HG03025 (cell line): ENCODE results near the gene TAS2R1.
"Not testable (repeated sequence)": the region's sequence is repeated elsewhere in the genome, so short reads cannot be mapped to it uniquely, and the experiment has no call there.

Source experiments
- ATAC-seq: cut with Tn5 transposase; IDR thresholded peaks from one replicate; pipeline ENCODE4 v1.9.1; 2021; ENCODE audit warnings: mild to moderate bottlenecking, moderate library complexity; ENCODE audit not compliant: unreplicated experiment, low FRiP score

The TAS2R1 gene

DNA sequence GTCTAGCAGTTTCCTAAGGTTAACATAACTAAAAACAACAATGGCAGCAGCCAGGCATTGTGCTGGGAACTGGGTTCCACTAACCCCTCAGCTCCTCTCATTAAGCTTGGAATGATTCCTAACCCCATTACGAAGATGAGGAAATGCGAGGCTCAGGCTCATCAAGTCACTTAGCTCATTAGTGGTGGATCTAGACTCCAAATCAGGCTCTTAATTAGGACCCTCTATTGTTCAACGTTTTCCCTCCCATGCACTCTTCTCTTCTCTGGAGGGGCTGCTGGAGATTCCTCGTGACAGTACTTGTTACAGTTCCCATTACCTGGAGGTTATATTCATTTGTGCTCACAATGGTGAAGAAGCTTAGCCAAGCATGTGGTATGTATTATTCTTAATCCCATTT is 6.5 kb downstream of the TAS2R1 start:
- no peak for ATAC-seq

GRCh38 chr5:9622971-9623421 is 7.2 kb downstream of the TAS2R1 start:
- no peak for ATAC-seq

DNA sequence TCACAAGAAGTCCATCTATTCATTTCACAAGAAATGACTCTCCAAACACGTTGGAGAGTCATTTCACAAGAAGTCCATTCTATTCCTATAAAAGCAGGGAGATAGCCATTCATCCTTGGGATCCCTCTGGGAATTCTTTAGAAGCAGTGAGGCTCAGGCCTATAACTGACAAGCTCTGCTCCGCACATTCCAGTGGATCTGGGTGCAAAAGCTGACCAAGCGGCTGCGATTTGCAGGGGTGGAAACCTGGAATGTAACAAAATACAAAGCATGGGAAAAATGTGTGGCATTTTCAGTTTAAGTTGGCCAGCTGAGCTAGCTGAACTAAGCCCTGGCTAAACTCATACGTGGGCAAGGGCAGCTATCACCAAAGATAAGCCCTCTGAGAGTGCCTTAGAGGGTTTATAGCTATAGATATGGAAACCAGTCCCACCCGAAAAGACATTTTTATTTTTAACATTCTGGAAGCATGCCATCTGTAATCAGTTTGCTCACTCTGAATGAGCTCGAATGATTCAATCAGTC is 8.7 kb downstream of the TAS2R1 start:
- ATAC-seq, result no peak

GRCh38 chr5:9619331-9620092 is 10.6 kb downstream of the TAS2R1 start:
- ATAC-seq, result no peak

GRCh38 chr5:9617739-9618504 is 12.2 kb downstream of the TAS2R1 start:
- ATAC-seq, result no peak

GRCh38 chr5:9617221-9617620 is 12.9 kb downstream of the TAS2R1 start:
- no peak for ATAC-seq

- ATAC-seq, result no peak
Measured at GRCh38 chr5:9615331-9615730, 14.8 kb downstream of the TAS2R1 start.

DNA sequence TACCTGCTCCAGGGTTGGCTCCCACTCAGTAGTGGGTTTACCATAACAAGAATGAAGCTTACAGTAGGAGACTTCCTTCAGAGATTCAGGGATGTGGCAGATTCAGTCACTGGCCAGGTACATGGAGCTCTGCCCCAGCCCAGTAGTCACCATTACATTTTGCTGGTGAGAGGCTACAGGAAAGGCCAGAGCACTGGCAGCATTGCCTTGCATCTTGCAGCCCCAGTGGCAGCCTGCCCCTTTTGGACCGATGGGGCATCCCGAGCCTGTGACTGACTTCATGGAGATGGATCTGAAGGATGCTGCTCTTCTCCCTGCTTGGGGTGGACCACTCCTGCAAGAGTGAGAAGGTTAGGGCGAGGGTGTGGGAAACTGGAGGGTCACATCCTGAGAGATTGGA is 16.8 kb downstream of the TAS2R1 start:
- no peak for ATAC-seq

- no peak for ATAC-seq
Measured at GRCh38 chr5:9610969-9611368, 19.2 kb downstream of the TAS2R1 start.

GRCh38 chr5:9610364-9610763 is 19.8 kb downstream of the TAS2R1 start:
- ATAC-seq, result no peak

- ATAC-seq, result no peak
Measured at GRCh38 chr5:9608093-9608492, 22.1 kb downstream of the TAS2R1 start.

DNA sequence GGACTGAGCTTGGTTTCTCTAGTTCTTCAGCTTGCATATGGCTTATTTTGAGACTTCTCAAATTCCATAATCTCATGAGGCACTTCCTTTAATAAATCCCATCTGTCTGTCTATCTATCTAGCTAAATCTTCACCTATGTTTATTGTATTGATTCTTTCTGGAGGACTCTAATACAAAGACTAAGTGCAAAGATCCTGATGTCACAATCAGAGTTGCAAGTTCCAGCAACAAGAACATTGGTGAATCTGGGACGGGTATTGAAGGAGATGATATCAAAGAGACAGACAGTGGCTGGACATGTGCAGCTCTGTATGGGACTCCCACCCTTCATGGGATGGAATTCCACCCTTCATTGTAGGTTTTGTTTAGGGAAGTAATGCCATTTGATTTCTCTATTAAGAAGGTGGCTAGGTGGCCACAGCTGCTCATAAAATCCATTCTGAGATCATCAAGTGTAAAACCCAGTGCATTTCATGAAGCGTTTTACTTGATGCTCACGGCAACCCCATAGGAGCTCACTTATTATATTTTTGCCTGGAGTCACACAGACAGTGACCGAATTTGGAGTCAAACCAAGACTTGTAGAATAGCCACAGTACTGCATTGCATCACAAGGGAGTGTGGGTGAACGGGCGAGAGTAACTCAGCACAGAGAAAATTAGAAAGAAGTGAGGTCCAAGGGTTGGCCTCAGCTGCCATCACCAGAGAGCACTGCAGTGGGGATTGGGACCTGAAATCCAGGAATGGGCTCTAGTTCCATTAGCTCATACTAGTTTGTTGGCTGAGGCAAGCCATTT is 24.9 kb downstream of the TAS2R1 start:
- no peak for ATAC-seq

DNA sequence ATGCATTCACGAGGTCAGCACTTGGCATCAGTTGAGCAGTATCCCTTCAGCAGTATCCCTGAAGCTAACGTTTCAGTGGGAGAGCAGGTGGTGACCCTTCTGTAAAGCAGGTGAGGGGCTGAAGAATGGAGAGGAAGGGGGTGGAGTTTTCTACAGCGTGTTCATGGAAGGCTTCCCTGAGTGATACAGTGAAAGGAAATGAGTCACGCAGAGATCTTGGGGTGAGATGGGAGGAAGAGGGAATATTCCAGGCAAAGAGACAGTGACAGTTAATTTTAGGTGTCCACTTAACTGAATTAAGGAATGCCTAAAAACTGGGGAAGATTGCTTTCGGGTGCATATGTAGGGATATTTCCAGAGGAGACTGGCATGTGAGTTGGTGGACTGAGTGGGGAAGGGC is 25.7 kb downstream of the TAS2R1 start:
- ATAC-seq, result no peak

DNA sequence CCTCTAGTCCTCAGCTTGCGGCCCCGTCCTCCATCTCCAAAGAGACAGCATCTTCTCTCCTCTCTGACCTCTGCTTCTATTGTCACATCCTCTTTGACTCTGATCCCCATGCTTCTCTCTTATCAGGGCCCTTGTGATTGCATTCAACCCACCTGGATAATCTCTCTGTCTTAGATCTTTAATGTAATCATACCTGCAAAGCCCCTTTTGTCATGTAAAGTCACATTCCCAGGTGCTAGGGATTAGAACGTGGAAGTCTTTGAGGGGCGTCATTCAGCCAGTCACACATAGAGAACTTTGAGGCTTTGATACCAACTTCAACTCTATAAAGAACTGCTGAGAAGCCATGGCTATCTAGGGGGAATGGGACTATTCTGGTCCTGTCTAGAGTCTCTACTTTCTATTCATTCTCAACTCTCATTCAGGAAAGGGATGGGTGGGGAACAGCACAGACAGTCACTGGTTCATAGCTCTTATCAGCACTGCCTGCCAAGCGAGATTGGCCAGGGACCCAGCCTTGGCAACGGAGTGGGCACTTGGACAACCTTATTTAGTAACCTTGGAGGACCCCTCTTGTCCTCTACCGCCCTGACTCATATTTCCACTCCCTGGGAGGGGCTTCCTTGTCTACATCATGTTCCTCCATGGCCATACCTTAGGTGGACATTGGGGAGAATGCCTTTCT is 29.0 kb downstream of the TAS2R1 start:
- ATAC-seq, result no peak

GRCh38 chr5:9599391-9599790 is 30.8 kb downstream of the TAS2R1 start:
- no peak for ATAC-seq

GRCh38 chr5:9598329-9598728 is 31.8 kb downstream of the TAS2R1 start:
- ATAC-seq, result not testable (repeated sequence)

DNA sequence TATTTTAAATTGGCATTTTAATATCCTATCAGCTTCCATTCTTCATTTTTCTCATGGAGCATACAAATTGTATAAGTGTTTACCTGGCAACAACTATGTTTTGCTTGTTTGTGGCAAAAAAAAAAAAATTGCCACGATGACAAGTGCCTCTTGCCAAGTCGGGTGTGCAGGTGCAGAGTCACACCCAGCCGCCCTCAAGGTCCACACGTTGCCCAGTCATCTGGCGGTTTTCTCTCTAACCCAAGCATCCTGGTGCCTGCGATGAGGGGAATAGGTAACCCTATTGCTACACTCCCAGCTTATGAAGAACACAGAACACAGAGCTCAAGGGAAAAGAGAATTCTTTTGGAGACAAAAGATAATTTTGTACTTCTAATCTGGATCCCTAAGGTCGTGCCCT is 32.8 kb downstream of the TAS2R1 start:
- not testable (repeated sequence) for ATAC-seq

- no peak for ATAC-seq
Measured at GRCh38 chr5:9596824-9597223, 33.3 kb downstream of the TAS2R1 start.

- ATAC-seq, result no peak
Measured at GRCh38 chr5:9596171-9596780, 33.9 kb downstream of the TAS2R1 start.

GRCh38 chr5:9594913-9595312 is 35.2 kb downstream of the TAS2R1 start:
- no peak for ATAC-seq
